ENCODE data around the gene PCBP1.

- TF ChIP-seq CTCF (conservative IDR thresholded peaks at IDR 0.05; ENCODE audit: low read length) (peak; percentile 77), EZH2phosphoT487 (IDR thresholded peaks at IDR 0.05; ENCODE audit: borderline replicate concordance, low read depth, low read length) (no peak)
Measured at GRCh38 chr2:70103531-70104061, 16.3 kb downstream of the PCBP1 start.

Data from OCI-LY7 (cell line).